Measurements from ENCODE around the gene OGFOD3. TPM values are rescaled to one million over a fixed set of nuclear protein-coding genes. Genes with fewer than 3 reads are reported as not detected.

OGFOD3 gene
- total RNA-seq, 1 donor from 2014 or later: 25.5 TPM

- no peaks in the 10 kb centered on the region for H3K9me3 ChIP-seq
- peaks cover 0 to 20% of the 10 kb centered on the region in 2 donors for H3K36me3 ChIP-seq
- TF ChIP-seq POLR2AphosphoS5 (IDR thresholded peaks at IDR 0.05; ENCODE audit: insufficient read depth in 1 of 2, low read depth in 1 of 2) (no peak), POLR2A (IDR thresholded peaks at IDR 0.05) (no peak), CTCF (IDR thresholded peaks at IDR 0.05) (no peak)
- H3K4me3 ChIP-seq: no peak overlapping the region
- DNase-seq (ENCODE audit: extremely low spot score in 2 of 2): no peak
- intact Hi-C loops (cut with DNase I): no loop called here
- peak overlapping the region; percentile 79 for H3K27ac ChIP-seq
- no peaks in the 10 kb centered on the region for H3K27me3 ChIP-seq
- H3K4me1 ChIP-seq: peaks cover 38% of the 10 kb centered on the region
These were observed 18.7 kb downstream of the OGFOD3 start for GRCh38 chr17:82399601-82400101.

GRCh38 chr17:82399041-82399441 is 19.3 kb downstream of the OGFOD3 start:
- H3K4me1 ChIP-seq: peaks cover 38% of the 10 kb centered on the region
- peaks cover 0 to 16% of the 10 kb centered on the region in 2 donors for H3K36me3 ChIP-seq
- intact Hi-C loops (cut with DNase I): no loop called here
- H3K27ac ChIP-seq: peak overlapping the region; percentile 79
- no peaks in the 10 kb centered on the region for H3K9me3 ChIP-seq
- no peaks in the 10 kb centered on the region for H3K27me3 ChIP-seq
- no peak overlapping the region for H3K4me3 ChIP-seq
- TF ChIP-seq POLR2AphosphoS5 (IDR thresholded peaks at IDR 0.05; ENCODE audit: insufficient read depth in 1 of 2, low read depth in 1 of 2) (peak in 1 of 2 donors; percentile 82), CTCF (IDR thresholded peaks at IDR 0.05) (no peak)
- no peak for DNase-seq (ENCODE audit: extremely low spot score in 2 of 2)

- Histone ChIP-seq H3K27ac (peak overlapping the region; percentile 79), H3K36me3 (peaks cover 0 to 9% of the 10 kb centered on the region in 2 donors)
- TF ChIP-seq CTCF (IDR thresholded peaks at IDR 0.05): no peak
- no peak for TF ChIP-seq POLR2A (IDR thresholded peaks at IDR 0.05)
- TF ChIP-seq POLR2AphosphoS5 (IDR thresholded peaks at IDR 0.05; ENCODE audit: insufficient read depth in 1 of 2, low read depth in 1 of 2): no peak
These were observed 20.7 kb downstream of the OGFOD3 start for GRCh38 chr17:82397449-82398335.

GRCh38 chr17:82396601-82397435 is 21.6 kb downstream of the OGFOD3 start:
- no peaks in the 10 kb centered on the region for H3K9me3 ChIP-seq
- H3K4me1 ChIP-seq: peaks cover 38% of the 10 kb centered on the region
- intact Hi-C loops (cut with DNase I): no loop called here
- TF ChIP-seq CTCF (IDR thresholded peaks at IDR 0.05) (no peak), POLR2A (IDR thresholded peaks at IDR 0.05) (no peak), POLR2AphosphoS5 (IDR thresholded peaks at IDR 0.05; ENCODE audit: insufficient read depth in 1 of 2, low read depth in 1 of 2) (peak; percentile 55 to 61)
- H3K4me3 ChIP-seq: no peak overlapping the region
- peaks cover 0 to 6% of the 10 kb centered on the region in 2 donors for H3K36me3 ChIP-seq
- no peak for DNase-seq (ENCODE audit: extremely low spot score in 2 of 2)
- peak overlapping the region; percentile 79 for H3K27ac ChIP-seq
- no peaks in the 10 kb centered on the region for H3K27me3 ChIP-seq

More at GRCh38 chr17:82397449-82398335, 20.7 kb downstream of the OGFOD3 start:
- Histone ChIP-seq H3K9me3 (no peaks in the 10 kb centered on the region), H3K27me3 (no peaks in the 10 kb centered on the region), H3K4me3 (no peak overlapping the region), H3K4me1 (peaks cover 38% of the 10 kb centered on the region)
- intact Hi-C loops (cut with DNase I): no loop called here
- DNase-seq (ENCODE audit: extremely low spot score in 2 of 2): no peak

Measured in vagina (tissue), 2 donors.